GM23248 (cell line): ENCODE measurements around the gene CNTN6. TPM values are rescaled to one million over a fixed set of nuclear protein-coding genes. Genes with fewer than 3 reads are reported as not detected.

ENCODE experiments used
- DNase-seq: peaks from one replicate; pipeline ENCODE4 v3.0.0-alpha.2; 2015
- H2AFZ ChIP-seq: fragments of 200-600 bp; sonication (generic); 2 replicates; pipeline ENCODE4 v1.6.1; 2016; ENCODE audit warnings: antibody characterized with exemption
- H3F3A ChIP-seq: fragments of 200-600 bp; sonication (generic); 2 replicates; pipeline ENCODE4 v1.6.1; 2016; ENCODE audit warnings: mild to moderate bottlenecking, antibody characterized with exemption, mixed run types; ENCODE audit not compliant: insufficient read depth
- H3K27ac ChIP-seq: fragments of 200-600 bp; sonication (generic); 2 replicates; pipeline ENCODE4 v1.5.1; 2016; ENCODE audit warnings: mild to moderate bottlenecking
- H3K27me3 ChIP-seq: fragments of 200-600 bp; sonication (generic); replicated peaks from 2 replicates; pipeline ENCODE4 v1.6.1; 2016; ENCODE audit warnings: mild to moderate bottlenecking; ENCODE audit not compliant: insufficient read depth
- H3K36me3 ChIP-seq: fragments of 200-600 bp; sonication (generic); 2 replicates; pipeline ENCODE4 v1.6.1; 2016; ENCODE audit warnings: low read depth, mild to moderate bottlenecking
- H3K4me1 ChIP-seq: fragments of 200-600 bp; sonication (generic); 2 replicates; pipeline ENCODE4 v1.6.1; 2016; ENCODE audit warnings: mild to moderate bottlenecking; ENCODE audit not compliant: insufficient read depth
- H3K4me2 ChIP-seq: fragments of 200-600 bp; sonication (generic); one replicate; pipeline ENCODE4 v1.6.1; 2016; ENCODE audit warnings: mild to moderate bottlenecking; ENCODE audit not compliant: unreplicated experiment
- H3K4me3 ChIP-seq: fragments of 200-600 bp; sonication (generic); 2 replicates; pipeline ENCODE4 v1.5.1; 2016; ENCODE audit warnings: mild to moderate bottlenecking
- H3K79me2 ChIP-seq: fragments of 200-600 bp; sonication (generic); 2 replicates; pipeline ENCODE4 v1.6.1; 2016; ENCODE audit warnings: mild to moderate bottlenecking; ENCODE audit not compliant: insufficient read depth
- H3K9ac ChIP-seq: fragments of 200-600 bp; sonication (generic); 2 replicates; pipeline ENCODE4 v1.6.1; 2016; ENCODE audit warnings: mild to moderate bottlenecking
- H3K9me2 ChIP-seq: fragments of 200-600 bp; sonication (generic); 2 replicates; pipeline ENCODE4 v1.6.1; 2016; ENCODE audit warnings: mixed run types, mild to moderate bottlenecking, moderate library complexity; ENCODE audit not compliant: insufficient read depth
- H3K9me3 ChIP-seq: fragments of 200-600 bp; sonication (generic); one replicate; pipeline ENCODE4 v1.6.1; 2017; ENCODE audit warnings: low read depth
- H4K20me1 ChIP-seq: fragments of 200-600 bp; sonication (generic); 2 replicates; pipeline ENCODE4 v1.6.0; 2016; ENCODE audit not compliant: insufficient read depth
- EZH2 ChIP-seq: fragments of 200-600 bp; sonication (generic); IDR thresholded peaks from 2 replicates; pipeline ENCODE4 v1.6.1; 2018; ENCODE audit warnings: antibody characterized with exemption, mild to moderate bottlenecking; ENCODE audit not compliant: insufficient read depth, poor library complexity, severe bottlenecking
- EZH2phosphoT487 ChIP-seq: fragments of 200-600 bp; sonication (generic); IDR thresholded peaks from 2 replicates; pipeline ENCODE4 v1.6.1; 2018; ENCODE audit warnings: antibody characterized with exemption, moderate library complexity, mild to moderate bottlenecking, low read depth; ENCODE audit not compliant: insufficient read depth
- WGBS, 2 experiments: methylation state at CpG; one replicate each; pipeline ENCODE4 v1.1.6; 2015 to 2017; ENCODE audit warnings: low lambda C conversion rate in 2 of 2, low coverage in 1 of 2; ENCODE audit errors: missing lambda C conversion rate in 2 of 2; 5-methylcytosine and 5-hydroxymethylcytosine counted together
- in situ Hi-C: fragments of 300-500 bp; cut with MboI; formaldehyde crosslinking; loops from 2 replicates; pipeline ENCODE4 v1.15.0; 2020
- polyA plus RNA-seq: library from polyadenylated mRNA; unstranded; fragments of >200 nt; fragmentation: Nextera tagmentation; extraction: Ambion mirVana; gene quantifications from 2 replicates; pipeline ENCODE4 v1.2.1, GENCODE V29; 2016
- total RNA-seq: library from RNA; depleted of rRNA; stranded (reverse); fragments of >200 nt; shearing (Covaris generic); gene quantifications from 2 replicates; pipeline ENCODE4 v1.2.3, GENCODE V29; 2014

CNTN6 gene
- total and polyA plus RNA-seq, 2 experiments from 2014 or later: not detected

DNA sequence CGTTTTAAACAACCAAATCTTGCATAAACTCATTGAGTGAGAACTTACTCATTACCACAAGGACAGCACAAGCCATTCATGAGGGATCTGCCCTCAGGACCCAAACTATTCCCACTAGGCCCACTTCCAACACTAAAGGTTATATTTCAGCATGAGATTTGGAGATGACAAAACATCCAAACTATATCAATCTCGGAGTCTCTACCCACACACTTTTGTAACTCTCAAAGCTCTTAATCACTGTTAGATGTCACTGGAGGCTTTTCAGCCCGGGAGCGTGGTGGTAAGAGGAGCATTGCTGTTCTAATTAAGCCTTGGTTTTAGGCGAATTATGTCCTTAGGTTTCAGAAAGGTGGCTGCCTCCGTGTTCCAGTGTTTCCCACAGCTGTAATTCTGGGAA is 86.3 kb downstream of the CNTN6 start:
- H2AFZ ChIP-seq: no peak overlapping the region
- in situ Hi-C loops: no loop called here
- H3K9me3 ChIP-seq: no peaks in the 10 kb centered on the region
- peaks cover 21% of the 10 kb centered on the region for H3K4me1 ChIP-seq
- TF ChIP-seq EZH2phosphoT487 (no peak), EZH2 (no peak)
- H4K20me1 ChIP-seq: no peaks in the 10 kb centered on the region
- peak; percentile 23 for DNase-seq
- peak overlapping the region; percentile 29 for H3K4me2 ChIP-seq
- H3K27me3 ChIP-seq: no peaks in the 10 kb centered on the region; the same call in 1 of the 2 replicates
- H3K79me2 ChIP-seq: no peaks in the 10 kb centered on the region
- H3K27ac ChIP-seq: no peak overlapping the region
- no peak overlapping the region for H3K4me3 ChIP-seq
- 40 to 42% methylated on average over 6 of the region's 6 CpGs for WGBS, 2 experiments
- peaks cover 12% of the 10 kb centered on the region; the same call in 1 of the 2 replicates for H3F3A ChIP-seq
- no peaks in the 10 kb centered on the region for H3K36me3 ChIP-seq
- H3K9me2 ChIP-seq: no peaks in the 10 kb centered on the region
- H3K9ac ChIP-seq: no peak overlapping the region

- Histone ChIP-seq H3K27me3 (no peaks in the 10 kb centered on the region), H3K4me1 (peaks cover 22% of the 10 kb centered on the region), H3K4me3 (no peak overlapping the region), H3K27ac (peak overlapping the region; percentile 71), H3K9me3 (no peaks in the 10 kb centered on the region), H2AFZ (no peak overlapping the region), H3K4me2 (no peak overlapping the region), H3K9me2 (no peaks in the 10 kb centered on the region), H3K79me2 (no peaks in the 10 kb centered on the region), H3K9ac (no peak overlapping the region), H3F3A (peaks cover 17% of the 10 kb centered on the region; the same call in 1 of the 2 replicates), H3K36me3 (no peaks in the 10 kb centered on the region), H4K20me1 (no peaks in the 10 kb centered on the region)
- TF ChIP-seq EZH2phosphoT487 (no peak), EZH2 (no peak)
- in situ Hi-C loops: no loop called here
- 13 to 15% methylated on average over 4 of the region's 4 CpGs for WGBS, 2 experiments
- DNase-seq: peak; percentile 90
Observed at GRCh38 chr3:1183320-1184048, 90.7 kb downstream of the CNTN6 start.

DNA sequence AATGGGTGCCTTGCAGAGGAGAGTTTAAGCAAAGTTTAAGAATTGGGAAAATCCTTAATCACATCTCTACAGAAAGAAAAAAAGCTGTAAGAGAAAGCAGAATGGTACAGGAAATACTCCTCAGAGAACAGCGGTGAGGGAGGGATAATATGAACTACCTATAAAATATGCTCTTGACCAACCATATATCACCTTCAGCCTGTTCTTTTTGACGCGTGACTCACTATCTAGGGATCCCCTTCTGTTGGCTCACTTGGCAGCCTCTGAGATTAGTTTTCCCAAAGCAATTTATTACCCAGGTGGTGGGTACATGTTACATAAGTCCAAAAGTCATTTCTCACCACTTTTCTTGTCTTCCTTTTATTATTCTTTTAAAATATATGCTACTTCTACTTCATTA is 97.7 kb downstream of the CNTN6 start:
- in situ Hi-C loops: no loop called here
- DNase-seq: no peak

GRCh38 chr3:1191026-1191425 is 98.2 kb downstream of the CNTN6 start:
- Histone ChIP-seq H3K79me2 (no peaks in the 10 kb centered on the region), H3K27me3 (no peaks in the 10 kb centered on the region), H3K4me3 (no peak overlapping the region), H3K4me2 (no peak overlapping the region), H3K9me2 (no peaks in the 10 kb centered on the region), H3K4me1 (peaks cover 17% of the 10 kb centered on the region), H4K20me1 (no peaks in the 10 kb centered on the region), H3K9me3 (no peaks in the 10 kb centered on the region), H3F3A (peaks cover 5% of the 10 kb centered on the region; the same call in 1 of the 2 replicates), H3K27ac (no peak overlapping the region), H3K36me3 (no peaks in the 10 kb centered on the region), H3K9ac (no peak overlapping the region), H2AFZ (no peak overlapping the region)
- TF ChIP-seq EZH2phosphoT487 (no peak), EZH2 (no peak)
- DNase-seq: no peak
- WGBS, 2 experiments: 85 to 86% methylated on average over 1 of the region's 1 CpG
- in situ Hi-C loops: no loop called here

More for the DNA sequence above, 97.7 kb downstream of the CNTN6 start:
- H3K9ac ChIP-seq: no peak overlapping the region
- H4K20me1 ChIP-seq: no peaks in the 10 kb centered on the region
- H3K4me2 ChIP-seq: no peak overlapping the region
- no peak overlapping the region for H2AFZ ChIP-seq
- no peak overlapping the region for H3K4me3 ChIP-seq
- H3K27me3 ChIP-seq: no peaks in the 10 kb centered on the region
- H3K9me3 ChIP-seq: no peaks in the 10 kb centered on the region
- TF ChIP-seq EZH2 (no peak), EZH2phosphoT487 (no peak)
- no peaks in the 10 kb centered on the region for H3K9me2 ChIP-seq
- no peaks in the 10 kb centered on the region for H3K79me2 ChIP-seq
- no peaks in the 10 kb centered on the region for H3K36me3 ChIP-seq
- H3F3A ChIP-seq: peaks cover 3% of the 10 kb centered on the region; the same call in 1 of the 2 replicates
- H3K27ac ChIP-seq: no peak overlapping the region
- peaks cover 14% of the 10 kb centered on the region for H3K4me1 ChIP-seq
- 62 to 75% methylated on average over 3 of the region's 3 CpGs for WGBS, 2 experiments
